Right lobe of liver (tissue), 4 donors: ENCODE data around the gene SLC44A5.

Experiments
- POLR2A ChIP-seq: fragments of 450-650 bp; IDR thresholded peaks from one replicate; pipeline ENCODE4 v1.6.1; 2017; ENCODE audit warnings: antibody characterized with exemption, mild to moderate bottlenecking
- TF ChIP-seq, protein P1 (sequence below), 4 donors: fragments of 200-600 bp in 3 of 4; fragments of 450-650 bp in 1 of 4; IDR thresholded peaks; one replicate each; pipeline versions ENCODE4 v1.5.1 to v1.8.0; 2016 to 2022; ENCODE audit warnings: antibody characterized with exemption in 4 of 4, mild to moderate bottlenecking in 2 of 4
- donor health status: DM: no; HTN: no; CAD: no.
- donor health status: DM: no; HTN: no; CAD: no.
- donor health status: DM: no; HTN: yes; CAD: no.

GRCh38 chr1:75612976-75613375, 2.1 kb upstream of the SLC44A5 start:
- TF ChIP-seq, protein P1, sequence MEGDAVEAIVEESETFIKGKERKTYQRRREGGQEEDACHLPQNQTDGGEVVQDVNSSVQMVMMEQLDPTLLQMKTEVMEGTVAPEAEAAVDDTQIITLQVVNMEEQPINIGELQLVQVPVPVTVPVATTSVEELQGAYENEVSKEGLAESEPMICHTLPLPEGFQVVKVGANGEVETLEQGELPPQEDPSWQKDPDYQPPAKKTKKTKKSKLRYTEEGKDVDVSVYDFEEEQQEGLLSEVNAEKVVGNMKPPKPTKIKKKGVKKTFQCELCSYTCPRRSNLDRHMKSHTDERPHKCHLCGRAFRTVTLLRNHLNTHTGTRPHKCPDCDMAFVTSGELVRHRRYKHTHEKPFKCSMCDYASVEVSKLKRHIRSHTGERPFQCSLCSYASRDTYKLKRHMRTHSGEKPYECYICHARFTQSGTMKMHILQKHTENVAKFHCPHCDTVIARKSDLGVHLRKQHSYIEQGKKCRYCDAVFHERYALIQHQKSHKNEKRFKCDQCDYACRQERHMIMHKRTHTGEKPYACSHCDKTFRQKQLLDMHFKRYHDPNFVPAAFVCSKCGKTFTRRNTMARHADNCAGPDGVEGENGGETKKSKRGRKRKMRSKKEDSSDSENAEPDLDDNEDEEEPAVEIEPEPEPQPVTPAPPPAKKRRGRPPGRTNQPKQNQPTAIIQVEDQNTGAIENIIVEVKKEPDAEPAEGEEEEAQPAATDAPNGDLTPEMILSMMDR (IDR thresholded peaks at IDR 0.05) = no peak
- no peak for TF ChIP-seq POLR2A
